ENCODE results near the gene VWF. TPM values are rescaled to one million over a fixed set of nuclear protein-coding genes. Genes with fewer than 3 reads are reported as not detected.

Gene VWF
- total and polyA plus RNA-seq, 2 of the 13 experiments (the other 11 are each of a cell fraction or from before 2014, with no cell fraction given): 0.20 to 0.25 TPM

- POLR2A ChIA-PET: no interaction called here
- no peak for TF ChIP-seq ZNF12 (CRISPR knock-in tag; IDR thresholded peaks at IDR 0.05)
- TF ChIP-seq ZNF232 (CRISPR knock-in tag; IDR thresholded peaks at IDR 0.05; ENCODE audit: borderline replicate concordance): no peak
- no peak for TF ChIP-seq GATA4 (IDR thresholded peaks at IDR 0.05; ENCODE audit: borderline replicate concordance, low read depth)
- no peak for TF ChIP-seq ZNF317 (CRISPR knock-in tag; IDR thresholded peaks at IDR 0.05)
- no peak for TF ChIP-seq ZNF746 (CRISPR knock-in tag; IDR thresholded peaks at IDR 0.05)
- no peak for TF ChIP-seq ZNF724P (CRISPR knock-in tag; IDR thresholded peaks at IDR 0.05; ENCODE audit: borderline replicate concordance)
- no peak for TF ChIP-seq NPAS2 (CRISPR knock-in tag; IDR thresholded peaks at IDR 0.05; ENCODE audit: borderline replicate concordance)
- no peak for TF ChIP-seq ZBTB37 (CRISPR knock-in tag; IDR thresholded peaks at IDR 0.05)
- TF ChIP-seq ZSCAN20 (CRISPR knock-in tag; IDR thresholded peaks at IDR 0.05; ENCODE audit: borderline replicate concordance): no peak
- no peak for TF ChIP-seq TSC22D2 (CRISPR knock-in tag; IDR thresholded peaks at IDR 0.05; ENCODE audit: borderline replicate concordance)
- no peak for TF ChIP-seq HNF4G (IDR thresholded peaks at IDR 0.05; ENCODE audit: borderline replicate concordance, low read depth, low read length)
- TF ChIP-seq HNF4G (CRISPR knock-in tag; IDR thresholded peaks at IDR 0.05; ENCODE audit: borderline replicate concordance, low read depth): no peak
- TF ChIP-seq ZBTB7A (CRISPR knock-in tag; IDR thresholded peaks at IDR 0.05): no peak
- no peak for TF ChIP-seq TFDP2 (CRISPR knock-in tag; IDR thresholded peaks at IDR 0.05)
- no peak for TF ChIP-seq PHB2 (IDR thresholded peaks at IDR 0.05; ENCODE audit: partially characterized antibody)
- no peak for TF ChIP-seq EED (CRISPR knock-in tag; IDR thresholded peaks at IDR 0.05)
Measured at GRCh38 chr12:5927732-5928516, 196.5 kb downstream of the VWF start.

More at GRCh38 chr12:5927732-5928516, 196.5 kb downstream of the VWF start:
- no peaks in the 10 kb centered on the region for H4K20me1 ChIP-seq (ENCODE audit: insufficient read depth, low read length)
- no peak overlapping the region for H3K27ac ChIP-seq (ENCODE audit: extremely low read length, insufficient read depth, low read length)
- H3K27me3 ChIP-seq (ENCODE audit: control insufficient read depth in 1 of 2, insufficient read depth in 2 of 2, low read length in 2 of 2): peaks cover 4 to 22% of the 10 kb centered on the region in 2 experiments; a peak in 4 of 5 replicates
- no peak for ATAC-seq
- 36% methylated on average over 4 of the region's 4 CpGs for WGBS (ENCODE audit: low lambda C conversion rate)
- in situ Hi-C loops (cut with HindIII; ENCODE audit: extremely low pct_ligation_motif_present, low pct_unique_long_range_greater_than_20kb): no loop called here
- H3K36me3 ChIP-seq (replicated peaks in 1 of 2; ENCODE audit: control insufficient read depth in 1 of 2, insufficient read depth in 2 of 2, low read length in 2 of 2): no peaks in the 10 kb centered on the region
- no peaks in the 10 kb centered on the region for H3K79me2 ChIP-seq (ENCODE audit: insufficient read depth, low read length)
- BruUV-seq (replicated peaks): no TSS peak
- intact Hi-C loops (cut with micrococcal nuclease; ENCODE audit: unreplicated experiment): no loop called here
- no peak overlapping the region for H3K4me3 ChIP-seq (replicated peaks in 1 of 3; ENCODE audit: insufficient read depth in 1 of 3, low read depth in 2 of 3, low read length in 3 of 3)
- FAIRE-seq: no peak
- DNase-seq (ENCODE audit: low spot score): no peak
- CTCF ChIA-PET (ENCODE audit: low intra/inter-chr PET ratio, low total read pairs): no interaction called here
- no peaks in the 10 kb centered on the region for H3K4me1 ChIP-seq (ENCODE audit: insufficient read depth, low read length)
- H3K9me3 ChIP-seq (ENCODE audit: low read length): no peaks in the 10 kb centered on the region
- no peak overlapping the region for H3K4me2 ChIP-seq (ENCODE audit: low read depth, low read length)
- H3K9ac ChIP-seq (ENCODE audit: insufficient read depth, low read depth, low read length): no peak overlapping the region
- H2AFZ ChIP-seq (ENCODE audit: low read length): no peak overlapping the region

All from HepG2 (cell line).